Activated T-helper 2 cell treated with anti-CD3 and anti-CD28 coated beads, Interferon-gamma antibody, Interleukin-2, Interleukin-4, amounts not matched to agents 10 μg/mL and 5 μg/mL and 100 μg/mL, durations not matched to agents 14 hours and 24 hours and 36 hours (primary cell): ENCODE data around the gene NOP9. TPM values are rescaled to one million over a fixed set of nuclear protein-coding genes. Genes with fewer than 3 reads are reported as not detected.

Experiments used
- DNase-seq: peaks from one replicate; pipeline ENCODE4 v3.0.0; 2021; ENCODE audit warnings: low spot score
- H3K27ac Mint-ChIP-seq: one replicate; pipeline ENCODE4 v1.8.0; 2021; ENCODE audit warnings: mixed read lengths
- H3K27me3 Mint-ChIP-seq: one replicate; pipeline ENCODE4 v1.8.0; 2021; ENCODE audit warnings: low read depth, mixed read lengths
- H3K36me3 Mint-ChIP-seq: one replicate; pipeline ENCODE4 v1.8.0; 2021; ENCODE audit warnings: low read depth, mixed read lengths
- H3K4me1 Mint-ChIP-seq: one replicate; pipeline ENCODE4 v1.8.0; 2021; ENCODE audit warnings: low read depth, mixed read lengths
- H3K4me3 Mint-ChIP-seq: one replicate; pipeline ENCODE4 v1.8.0; 2021; ENCODE audit warnings: low read depth, mild to moderate bottlenecking, moderate library complexity, mixed read lengths
- H3K9me3 Mint-ChIP-seq: one replicate; pipeline ENCODE4 v1.8.0; 2021; ENCODE audit warnings: mixed read lengths
- intact Hi-C: fragments of 100-400 bp; cut with micrococcal nuclease; formaldehyde crosslinking; loops from one replicate; pipeline ENCODE4 v1.15.1; 2023
- total RNA-seq: library from RNA; stranded (reverse); gene quantifications from 2 replicates; pipeline ENCODE4 v1.2.3, GENCODE V29; 2022

NOP9 gene
- total RNA-seq, 1 donor from 2014 or later, result 39.7 TPM

GRCh38 chr14:24269368-24269767, 30.3 kb upstream of the NOP9 start:
- intact Hi-C loops, result no loop called here
- Mint-ChIP-seq H3K36me3 (peaks cover 28% of the 10 kb centered on the region), H3K27ac (no peak overlapping the region), H3K27me3 (no peaks in the 10 kb centered on the region), H3K9me3 (no peaks in the 10 kb centered on the region), H3K4me3 (no peak overlapping the region), H3K4me1 (peaks cover 30% of the 10 kb centered on the region)
- DNase-seq, result no peak

- Mint-ChIP-seq H3K9me3 (no peaks in the 10 kb centered on the region), H3K27ac (no peak overlapping the region), H3K36me3 (peaks cover 24% of the 10 kb centered on the region), H3K27me3 (no peaks in the 10 kb centered on the region), H3K4me1 (peaks cover 30% of the 10 kb centered on the region), H3K4me3 (peak overlapping the region; percentile 43)
- no peak for DNase-seq
- intact Hi-C loops, result no loop called here
Observed at GRCh38 chr14:24269910-24270536, 29.6 kb upstream of the NOP9 start.

GRCh38 chr14:24270537-24271133, 29.0 kb upstream of the NOP9 start:
- Mint-ChIP-seq H3K36me3 (peaks cover 24% of the 10 kb centered on the region), H3K4me3 (peak overlapping the region; percentile 86)
- DNase-seq, result no peak

GRCh38 chr14:24271134-24271833, 28.4 kb upstream of the NOP9 start, which contains the start of gene RABGGTA:
RABGGTA (minus strand) TSS chr14:24271597; CDS start chr14:24271115, 482 bp downstream.
- Mint-ChIP-seq H3K9me3 (no peaks in the 10 kb centered on the region), H3K27me3 (no peaks in the 10 kb centered on the region), H3K36me3 (peaks cover 22% of the 10 kb centered on the region), H3K4me1 (peaks cover 30% of the 10 kb centered on the region), H3K27ac (peak within 1 kb of the TSS; percentile 89), H3K4me3 (peak within 1 kb of the TSS; percentile 86)
- peak; percentile 87 for DNase-seq
- intact Hi-C loops, result loop anchor here (1.0 kb wide), 4 partner anchors 28 to 58 kb away; partner anchors contain the start of genes CHMP4A, DHRS1, GMPR2 and NEDD8

More at GRCh38 chr14:24270537-24271133, 29.0 kb upstream of the NOP9 start:
- Mint-ChIP-seq H3K27me3 (no peaks in the 10 kb centered on the region), H3K27ac (peak overlapping the region; percentile 89), H3K4me1 (peaks cover 30% of the 10 kb centered on the region), H3K9me3 (no peaks in the 10 kb centered on the region)
- intact Hi-C loops, result loop anchor here (1.0 kb wide), 4 partner anchors 28 to 57 kb away; partner anchors contain the start of genes CHMP4A, DHRS1, GMPR2 and NEDD8

- intact Hi-C loops, result loop anchor here (1.0 kb wide), 4 partner anchors 27 to 59 kb away; partner anchors contain the start of genes CHMP4A, DHRS1, GMPR2 and NEDD8
- H3K4me3 Mint-ChIP-seq, result peak overlapping the region; percentile 72
- no peaks in the 10 kb centered on the region for H3K27me3 Mint-ChIP-seq
- no peaks in the 10 kb centered on the region for H3K9me3 Mint-ChIP-seq
- DNase-seq, result no peak
- H3K36me3 Mint-ChIP-seq, result peaks cover 16% of the 10 kb centered on the region
- H3K4me1 Mint-ChIP-seq, result peaks cover 30% of the 10 kb centered on the region
- H3K27ac Mint-ChIP-seq, result peak overlapping the region; percentile 74
Observed at GRCh38 chr14:24271834-24272263, 27.8 kb upstream of the NOP9 start.

- Mint-ChIP-seq H3K4me1 (peaks cover 30% of the 10 kb centered on the region), H3K36me3 (peaks cover 11% of the 10 kb centered on the region), H3K9me3 (no peaks in the 10 kb centered on the region), H3K27me3 (no peaks in the 10 kb centered on the region), H3K27ac (peak overlapping the region; percentile 74), H3K4me3 (peak overlapping the region; percentile 72)
- intact Hi-C loops, result no loop called here
- DNase-seq, result no peak
Observed at GRCh38 chr14:24272467-24272866, 27.2 kb upstream of the NOP9 start.

GRCh38 chr14:24273422-24273998, 26.1 kb upstream of the NOP9 start:
- peaks cover 7% of the 10 kb centered on the region for H3K36me3 Mint-ChIP-seq
- intact Hi-C loops, result no loop called here
- H3K4me3 Mint-ChIP-seq, result peak overlapping the region; percentile 13
- H3K4me1 Mint-ChIP-seq, result peaks cover 37% of the 10 kb centered on the region
- H3K9me3 Mint-ChIP-seq, result no peaks in the 10 kb centered on the region
- peak overlapping the region; percentile 74 for H3K27ac Mint-ChIP-seq
- H3K27me3 Mint-ChIP-seq, result no peaks in the 10 kb centered on the region
- no peak for DNase-seq

- Mint-ChIP-seq H3K4me1 (peaks cover 43% of the 10 kb centered on the region), H3K4me3 (peak overlapping the region; percentile 0), H3K9me3 (no peaks in the 10 kb centered on the region), H3K36me3 (peaks cover 3% of the 10 kb centered on the region), H3K27me3 (peaks cover 2% of the 10 kb centered on the region), H3K27ac (peak overlapping the region; percentile 74)
- peak; percentile 31 for DNase-seq
- intact Hi-C loops, result loop anchor here (1.0 kb wide), 3 partner anchors 15 to 27 kb away; no protein-coding TSS in a partner anchor
Observed at GRCh38 chr14:24274101-24274543, 25.5 kb upstream of the NOP9 start.

- intact Hi-C loops, result no loop called here
- no peaks in the 10 kb centered on the region for H3K36me3 Mint-ChIP-seq
- H3K27ac Mint-ChIP-seq, result no peak overlapping the region
- no peak overlapping the region for H3K4me3 Mint-ChIP-seq
- H3K27me3 Mint-ChIP-seq, result peaks cover 9% of the 10 kb centered on the region
- no peak for DNase-seq
- H3K9me3 Mint-ChIP-seq, result no peaks in the 10 kb centered on the region
- H3K4me1 Mint-ChIP-seq, result peaks cover 39% of the 10 kb centered on the region
Observed at GRCh38 chr14:24277071-24277470, 22.6 kb upstream of the NOP9 start.

- H3K9me3 Mint-ChIP-seq, result no peaks in the 10 kb centered on the region
- no peaks in the 10 kb centered on the region for H3K36me3 Mint-ChIP-seq
- H3K27ac Mint-ChIP-seq, result no peak overlapping the region
- H3K4me3 Mint-ChIP-seq, result no peak overlapping the region
- intact Hi-C loops, result no loop called here
- H3K27me3 Mint-ChIP-seq, result peaks cover 9% of the 10 kb centered on the region
- H3K4me1 Mint-ChIP-seq, result peaks cover 32% of the 10 kb centered on the region
- no peak for DNase-seq
Observed at GRCh38 chr14:24277606-24278321, 21.9 kb upstream of the NOP9 start.

GRCh38 chr14:24278424-24278823, 21.2 kb upstream of the NOP9 start:
- intact Hi-C loops, result no loop called here
- Mint-ChIP-seq H3K27ac (peak overlapping the region; percentile 36), H3K4me1 (peaks cover 29% of the 10 kb centered on the region), H3K9me3 (no peaks in the 10 kb centered on the region), H3K36me3 (no peaks in the 10 kb centered on the region), H3K27me3 (peaks cover 9% of the 10 kb centered on the region), H3K4me3 (no peak overlapping the region)
- no peak for DNase-seq
